LNCAP (cell line): ENCODE measurements around the gene GSTCD.

Source experiments
- CTCF ChIP-seq: fragments of 450-650 bp; IDR thresholded peaks from 2 replicates; pipeline ENCODE4 v1.5.1; 2017; ENCODE audit warnings: mild to moderate bottlenecking

GSTCD gene

GRCh38 chr4:105765690-105766407 lies 57.3 kb downstream of the GSTCD start:
- TF ChIP-seq CTCF: no peak

GRCh38 chr4:105767579-105767978 lies 59.0 kb downstream of the GSTCD start:
- TF ChIP-seq CTCF: no peak

GRCh38 chr4:105780176-105780575 lies 71.6 kb downstream of the GSTCD start:
- no peak for TF ChIP-seq CTCF

GRCh38 chr4:105784761-105785160 lies 76.2 kb downstream of the GSTCD start:
- TF ChIP-seq CTCF: no peak

- no peak for TF ChIP-seq CTCF
These were observed 77.2 kb downstream of the GSTCD start for GRCh38 chr4:105785792-105786191.

- TF ChIP-seq CTCF: no peak
These were observed 78.2 kb downstream of the GSTCD start for GRCh38 chr4:105786748-105787147.

- no peak for TF ChIP-seq CTCF
These were observed 88.6 kb downstream of the GSTCD start for GRCh38 chr4:105797225-105797624.
